GM12892 (cell line): ENCODE results near the gene NAA80.

Experiments
- DNase-seq: peaks from one replicate; pipeline ENCODE4 v3.0.0; 2011; ENCODE audit not compliant: insufficient read length
- FAIRE-seq: peaks from 2 replicates; lab custom pipeline; 2011; peaks lifted over from hg19 to GRCh38; lab: Jason Lieb, UNC
- POLR2A ChIP-seq: IDR thresholded peaks from 2 replicates; pipeline ENCODE4 v1.6.1; 2011; ENCODE audit warnings: low read depth, low read length, control low read depth
- POLR2AphosphoS5 ChIP-seq: IDR thresholded peaks from 2 replicates; pipeline ENCODE4 v1.6.1; 2011; ENCODE audit warnings: low read depth, low read length, control low read depth
- TAF1 ChIP-seq: IDR thresholded peaks from 2 replicates; pipeline ENCODE4 v1.6.1; 2011; ENCODE audit warnings: low read depth, mild to moderate bottlenecking, control low read depth, low read length, borderline replicate concordance

NAA80 gene

GRCh38 chr3:50338965-50339364 is 39.8 kb upstream of the NAA80 start:
- FAIRE-seq (peak; percentile 86), DNase-seq (no peak)
- TF ChIP-seq TAF1 (no peak), POLR2A (no peak), POLR2AphosphoS5 (no peak)

- TF ChIP-seq POLR2AphosphoS5 (peak; percentile 59), TAF1 (no peak; the same call in 1 of the 2 replicates), POLR2A (peak; percentile 69; the same call in 1 of the 2 replicates)
- FAIRE-seq (peak; percentile 98), DNase-seq (peak; percentile 98)
Observed at GRCh38 chr3:50337175-50337861, 38.1 kb upstream of the NAA80 start.

- FAIRE-seq, result no peak
- TF ChIP-seq TAF1 (no peak), POLR2A (no peak), POLR2AphosphoS5 (no peak)
- no peak for DNase-seq
Observed at GRCh38 chr3:50336452-50337174, 37.4 kb upstream of the NAA80 start.

GRCh38 chr3:50334339-50335075 is 35.3 kb upstream of the NAA80 start:
- FAIRE-seq (no peak), DNase-seq (no peak)

GRCh38 chr3:50333744-50334328 is 34.6 kb upstream of the NAA80 start:
- TF ChIP-seq POLR2A (0 out of 2 replicates have a peak, but pooled peaks have one; percentile 13), POLR2AphosphoS5 (no peak)
- FAIRE-seq (no peak), DNase-seq (no peak)

More at GRCh38 chr3:50334339-50335075, 35.3 kb upstream of the NAA80 start:
- TF ChIP-seq POLR2A (0 out of 2 replicates have a peak, but pooled peaks have one; percentile 12), TAF1 (no peak)

GRCh38 chr3:50331364-50331907 is 32.2 kb upstream of the NAA80 start:
- no peak for DNase-seq
- FAIRE-seq, result no peak
- TF ChIP-seq POLR2A, result no peak
- no peak for TF ChIP-seq POLR2AphosphoS5
- no peak for TF ChIP-seq TAF1

- TF ChIP-seq TAF1 (no peak), POLR2AphosphoS5 (no peak), POLR2A (no peak)
- FAIRE-seq (no peak), DNase-seq (no peak)
Observed at GRCh38 chr3:50330330-50330729, 31.1 kb upstream of the NAA80 start.

- FAIRE-seq (peak; percentile 99), DNase-seq (peak; percentile 98)
- TF ChIP-seq POLR2A (peak; percentile 80), TAF1 (peak; percentile 74; the same call in 1 of the 2 replicates), POLR2AphosphoS5 (peak; percentile 68)
Observed at GRCh38 chr3:50327943-50328691, 28.9 kb upstream of the NAA80 start, which contains the start of gene TUSC2. TUSC2 (minus strand) TSS chr3:50328223; CDS start chr3:50328099, 124 bp downstream.

- DNase-seq (no peak), FAIRE-seq (no peak)
Observed at GRCh38 chr3:50327129-50327528, 27.9 kb upstream of the NAA80 start.

GRCh38 chr3:50326182-50326541 is 27.0 kb upstream of the NAA80 start:
- DNase-seq, result no peak
- TF ChIP-seq POLR2A (no peak), POLR2AphosphoS5 (no peak), TAF1 (no peak)
- FAIRE-seq, result no peak

More at GRCh38 chr3:50327129-50327528, 27.9 kb upstream of the NAA80 start:
- TF ChIP-seq POLR2AphosphoS5 (no peak), TAF1 (no peak), POLR2A (no peak)
